H1 (cell line): ENCODE results near the gene KANSL1. TPM values are rescaled to one million over a fixed set of nuclear protein-coding genes. Genes with fewer than 3 reads are reported as not detected.

Experiments used
- CBX8 ChIP-seq: fragments of 300-800, 300-1000 bp; sonication (generic); IDR thresholded peaks from 2 replicates; pipeline ENCODE4 v1.7.1; 2016; ENCODE audit warnings: low read depth, low read length, borderline replicate concordance
- EP300 ChIP-seq, 2 experiments: IDR thresholded peaks; 1 replicate in 1 of 2; 2 replicates in 1 of 2; pipeline ENCODE4 v1.6.1; 2011 to 2012; ENCODE audit warnings: low read depth in 2 of 2, low read length in 2 of 2, mild to moderate bottlenecking in 2 of 2, borderline replicate concordance in 1 of 2, inconsistent platforms in 1 of 2, moderate library complexity in 1 of 2
- GABPA ChIP-seq: IDR thresholded peaks from 2 replicates; pipeline ENCODE4 v1.6.1; 2011; ENCODE audit warnings: mild to moderate bottlenecking, low read length, moderate library complexity, borderline replicate concordance; ENCODE audit not compliant: insufficient read depth
- polyA plus RNA-seq, 7 experiments: library from polyadenylated mRNA; depleted of rRNA in 3 of 7; stranded (reverse) in 5 of 7; unstranded in 2 of 7; fragments of >200 nt in 5 of 7; fragments of 200-250 nt in 2 of 7; gene quantifications; 1 replicate in 5 of 7; 2 replicates in 1 of 7; 4 replicates in 1 of 7; pipeline versions ENCODE4 v1.2.1 to v1.2.3, GENCODE V29; 2011 to 2013; ENCODE audit warnings: missing spikeins in 2 of 7, mixed read lengths in 2 of 7
- total RNA-seq: library from RNA; stranded (reverse); fragmentation: NEBNext Ultra II Directional; extraction: Animal tissue kit (Norgen Biotek cat#: 25700); gene quantifications from 2 replicates; pipeline ENCODE4 v1.2.1, GENCODE V29; 2021

Gene KANSL1
- total and polyA plus RNA-seq, 2 of the 8 experiments (the other 6 are each of a cell fraction or from before 2014, with no cell fraction given), result 34.0 to 128 TPM

- TF ChIP-seq EP300 (IDR thresholded peaks at IDR 0.05; ENCODE audit: borderline replicate concordance in 1 of 2, low read depth in 2 of 2, low read length in 2 of 2) (no peak), GABPA (no peak), CBX8 (no peak)
Measured at GRCh38 chr17:46000292-46000691, 192.9 kb downstream of the KANSL1 start (continued).
